ENCODE measurements around the gene SCD5.

SCD5 gene

DNA sequence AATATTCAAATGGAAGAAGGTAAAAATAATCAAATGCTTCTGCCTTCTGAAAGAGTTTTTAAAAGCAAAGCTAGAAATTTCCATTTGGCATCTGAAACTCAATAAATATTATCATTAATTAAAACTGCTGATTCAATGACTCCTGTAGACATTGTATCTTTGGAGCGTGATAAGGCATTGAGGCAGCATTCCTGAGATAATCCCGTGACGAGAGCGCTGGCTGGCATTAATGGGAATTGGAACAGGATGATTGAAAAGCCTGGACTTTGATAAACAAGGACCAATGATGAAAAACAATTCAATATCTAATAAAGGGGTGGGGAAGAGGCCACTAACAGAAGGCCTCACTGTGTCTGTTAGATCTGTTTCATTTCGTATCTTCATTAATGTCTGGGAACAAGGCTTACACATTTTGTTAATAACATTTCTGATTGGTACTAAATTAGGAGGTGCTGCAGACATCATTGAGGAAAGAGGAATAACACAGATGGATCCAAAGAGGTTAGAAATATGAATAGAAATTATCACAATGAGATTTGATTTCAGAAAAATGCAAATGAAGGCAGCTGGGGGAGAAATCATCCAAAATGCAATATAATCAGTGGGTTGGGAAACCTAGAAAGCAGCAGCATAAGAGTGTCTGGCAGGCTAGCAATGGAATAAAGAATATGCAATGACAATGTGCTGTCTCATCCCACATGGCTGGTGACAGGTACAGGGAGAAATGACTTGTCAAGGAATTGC is 102.3 kb downstream of the SCD5 start:
- in situ Hi-C loops (cut with MboI; ENCODE audit: low sequenced_read_pairs): no loop called here

DNA sequence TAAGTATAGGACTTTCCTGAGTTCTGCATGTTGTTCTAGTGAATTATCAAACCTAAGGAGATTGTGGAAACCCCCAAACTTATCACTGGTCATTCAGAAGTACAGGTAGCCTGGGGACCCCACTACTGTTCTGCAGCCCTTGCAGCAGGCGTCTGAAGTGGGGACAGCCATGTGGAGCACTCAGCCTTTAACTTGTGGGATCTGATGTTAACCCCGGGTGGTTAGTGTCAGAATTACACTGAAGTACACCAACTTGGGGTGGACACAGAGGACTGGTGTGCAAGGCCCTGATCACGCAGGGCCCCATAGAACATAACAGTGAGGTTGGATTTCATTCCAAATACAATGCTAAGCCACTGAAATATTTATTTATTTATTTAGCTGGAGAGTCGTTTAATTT is 103.7 kb downstream of the SCD5 start:
- in situ Hi-C loops (cut with MboI; ENCODE audit: low sequenced_read_pairs): no loop called here

DNA sequence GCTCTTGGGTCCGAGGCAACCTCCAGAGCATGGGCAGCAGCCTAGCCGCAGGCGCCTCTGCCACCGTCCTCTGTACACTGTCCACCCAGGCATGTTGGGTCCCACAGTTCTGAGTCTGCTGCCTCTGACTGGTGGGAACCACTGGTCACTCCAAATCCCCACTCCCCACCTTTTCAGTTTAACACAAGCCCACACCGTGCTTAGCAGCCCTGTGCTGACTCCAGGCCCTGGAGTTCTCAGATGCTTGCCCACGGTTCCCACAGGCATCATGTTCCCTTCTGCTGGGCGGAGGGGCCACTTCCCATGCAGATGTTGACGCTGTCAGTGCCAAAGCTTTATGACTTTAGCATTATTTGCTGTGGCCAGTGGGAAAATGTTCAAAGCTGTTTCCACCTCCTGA is 104.5 kb downstream of the SCD5 start:
- in situ Hi-C loops (cut with MboI; ENCODE audit: low sequenced_read_pairs): no loop called here

DNA sequence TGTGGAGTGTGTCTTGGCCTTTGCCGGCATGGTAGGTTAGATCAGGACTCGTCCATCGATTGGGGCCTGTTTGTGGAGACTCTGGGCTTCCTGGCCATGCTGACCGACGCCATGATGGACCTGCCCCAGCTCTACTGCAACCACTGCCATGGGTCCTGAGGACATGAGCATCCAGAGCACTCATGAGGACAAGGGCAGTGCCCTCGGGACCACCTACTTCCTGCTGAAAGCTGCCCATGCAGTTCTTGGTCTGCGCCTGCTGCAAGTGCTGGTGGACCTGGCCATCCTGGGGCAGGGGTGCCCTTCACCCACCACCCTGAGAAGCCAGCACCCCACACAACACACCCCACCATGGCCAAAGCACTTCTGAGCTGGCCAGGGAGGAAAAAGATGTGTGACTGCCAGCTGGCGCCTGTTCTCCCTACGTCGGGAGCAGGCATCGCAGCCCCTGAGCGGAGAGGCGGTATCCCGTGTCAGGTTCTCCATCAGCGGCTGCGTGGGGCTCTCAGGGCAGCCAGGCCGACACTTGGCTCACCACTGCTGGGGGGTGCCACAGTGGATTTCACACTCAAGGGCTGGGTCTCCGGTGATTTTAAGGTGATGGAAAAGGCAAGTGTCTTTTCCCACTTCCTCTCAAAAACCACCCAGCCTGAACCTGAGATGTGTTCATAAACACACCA is 106.4 kb downstream of the SCD5 start:
- in situ Hi-C loops (cut with MboI; ENCODE audit: low sequenced_read_pairs): no loop called here

DNA sequence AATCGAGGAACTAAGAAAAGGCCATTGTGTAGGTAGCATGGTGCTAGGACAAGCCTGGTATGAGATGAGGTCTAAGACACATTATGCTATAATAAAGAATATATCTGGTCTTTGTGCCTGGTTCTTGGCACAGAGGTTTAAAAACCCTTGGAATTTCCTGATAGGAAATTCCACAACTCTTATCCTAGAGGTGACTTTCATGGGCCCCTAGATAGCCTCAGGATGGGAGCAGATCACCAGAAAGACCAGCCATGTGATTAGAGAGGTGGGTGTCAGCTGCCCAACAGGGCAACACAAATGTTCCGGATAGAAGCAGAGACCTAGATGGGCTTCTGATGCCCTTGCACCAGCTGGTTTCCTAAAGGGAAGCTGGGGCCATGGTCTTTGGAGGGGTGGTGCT is 107.2 kb downstream of the SCD5 start:
- in situ Hi-C loops (cut with MboI; ENCODE audit: low sequenced_read_pairs): no loop called here

DNA sequence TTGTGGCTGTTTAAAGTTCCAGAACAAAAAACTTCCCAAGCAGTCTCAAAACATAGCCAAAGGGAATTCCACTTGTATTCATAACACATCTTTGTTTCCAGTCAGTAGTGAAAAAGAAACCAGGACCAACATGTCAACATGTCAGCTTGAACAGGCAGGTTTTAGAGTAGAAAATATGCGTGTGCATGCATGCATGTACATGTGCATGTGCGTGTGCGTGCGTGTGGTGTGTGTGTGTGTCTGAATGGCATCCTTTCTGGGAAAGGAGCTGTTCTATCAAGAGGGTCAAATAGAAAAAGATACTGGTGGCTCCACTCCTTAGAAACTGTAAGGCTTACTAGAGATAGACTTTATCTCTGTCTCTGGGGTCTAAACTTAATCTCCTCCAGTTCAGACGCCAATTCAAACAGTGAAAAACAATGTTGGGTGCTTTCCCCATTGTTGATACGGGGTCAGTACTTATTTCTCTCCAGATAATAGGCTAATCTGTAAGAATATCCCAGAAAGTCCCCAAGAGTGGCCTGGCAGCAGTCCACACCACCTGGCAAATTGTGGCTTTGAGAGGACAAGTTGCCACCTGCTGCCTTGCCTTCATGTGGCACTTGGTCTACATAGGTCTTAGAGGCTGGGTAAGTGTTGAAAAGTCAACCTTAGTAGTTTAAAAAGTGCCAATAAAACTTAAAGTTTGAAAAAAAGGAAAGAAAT is 110.4 kb downstream of the SCD5 start:
- in situ Hi-C loops (cut with MboI; ENCODE audit: low sequenced_read_pairs): no loop called here

DNA sequence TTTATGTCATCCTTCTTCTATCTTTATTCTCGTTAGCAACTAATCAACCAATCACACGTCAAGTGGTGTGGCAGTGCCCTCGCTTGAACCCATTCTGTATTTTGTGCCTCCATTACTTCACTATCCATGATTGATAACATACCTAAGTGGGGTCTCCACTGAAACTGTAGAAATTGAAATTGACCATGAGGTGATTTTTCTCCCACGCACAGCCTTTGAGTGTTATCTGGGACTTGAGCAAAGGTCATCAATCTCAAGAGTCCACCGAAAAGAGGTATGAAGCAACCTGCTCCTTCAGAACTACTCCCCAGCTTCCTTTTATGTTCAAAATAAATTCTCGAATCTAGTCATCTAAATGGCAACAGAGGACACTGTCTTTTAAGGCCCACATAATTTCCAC is 111.1 kb downstream of the SCD5 start:
- in situ Hi-C loops (cut with MboI; ENCODE audit: low sequenced_read_pairs): no loop called here

DNA sequence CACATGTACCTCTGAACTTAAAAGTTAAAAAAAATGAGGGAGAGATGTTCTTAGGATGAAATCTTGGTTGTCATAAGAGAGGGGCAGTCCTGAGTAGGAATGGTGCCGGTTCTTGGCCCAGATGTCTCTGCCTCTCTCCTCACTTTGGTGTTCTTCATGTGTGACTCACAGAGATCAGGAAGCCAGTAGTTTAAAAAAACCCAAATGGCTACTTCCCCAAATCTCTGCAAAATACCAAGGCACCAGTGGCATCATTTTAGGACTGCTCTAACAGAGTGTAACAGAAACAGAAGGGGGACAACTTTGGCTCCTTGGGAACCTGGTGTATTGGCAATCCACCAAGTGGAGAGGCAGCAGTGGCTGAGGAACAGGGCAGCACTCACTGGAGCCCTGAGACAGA is 116.8 kb downstream of the SCD5 start:
- in situ Hi-C loops (cut with MboI; ENCODE audit: low sequenced_read_pairs): no loop called here

DNA sequence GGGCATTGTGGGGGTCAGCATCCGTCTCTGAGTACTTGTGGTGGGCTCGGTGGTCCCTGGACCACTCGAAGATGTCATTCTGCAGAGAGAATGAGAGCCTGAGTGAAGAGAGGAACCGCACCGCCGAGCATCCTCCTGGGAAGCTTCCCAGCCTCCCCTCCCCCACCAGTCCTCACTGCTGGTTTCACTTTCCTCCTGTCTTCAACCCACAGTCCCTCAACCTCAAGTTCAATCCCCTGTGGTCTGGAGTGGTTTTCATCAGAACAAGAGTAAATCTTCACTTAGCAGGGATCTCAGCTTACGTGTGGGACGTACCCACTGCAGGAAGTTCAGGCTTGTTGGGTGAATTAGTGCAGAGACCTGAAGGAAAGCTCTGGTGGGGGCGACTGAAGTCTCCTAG is 117.8 kb downstream of the SCD5 start:
- in situ Hi-C loops (cut with MboI; ENCODE audit: low sequenced_read_pairs): no loop called here

DNA sequence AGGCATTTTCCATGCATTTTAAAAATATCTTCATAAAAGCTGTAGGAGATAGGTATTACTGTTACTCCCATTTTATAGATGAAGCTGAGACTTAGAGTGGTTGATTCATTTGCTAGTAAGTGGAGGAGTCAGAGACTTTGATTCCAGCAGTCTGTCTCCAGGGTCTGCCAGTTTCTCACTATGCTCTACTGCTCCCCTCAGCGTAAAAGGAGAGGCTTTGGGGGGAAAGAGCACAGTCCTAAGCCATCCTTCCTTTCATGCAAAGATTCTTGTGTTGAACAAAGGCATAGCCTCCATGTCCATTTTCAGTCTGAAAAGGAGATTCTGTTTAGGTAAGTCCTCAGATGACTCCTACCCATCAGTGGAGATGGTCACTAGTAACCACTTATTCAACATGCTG is 119.1 kb downstream of the SCD5 start:
- in situ Hi-C loops (cut with MboI; ENCODE audit: low sequenced_read_pairs): no loop called here

DNA sequence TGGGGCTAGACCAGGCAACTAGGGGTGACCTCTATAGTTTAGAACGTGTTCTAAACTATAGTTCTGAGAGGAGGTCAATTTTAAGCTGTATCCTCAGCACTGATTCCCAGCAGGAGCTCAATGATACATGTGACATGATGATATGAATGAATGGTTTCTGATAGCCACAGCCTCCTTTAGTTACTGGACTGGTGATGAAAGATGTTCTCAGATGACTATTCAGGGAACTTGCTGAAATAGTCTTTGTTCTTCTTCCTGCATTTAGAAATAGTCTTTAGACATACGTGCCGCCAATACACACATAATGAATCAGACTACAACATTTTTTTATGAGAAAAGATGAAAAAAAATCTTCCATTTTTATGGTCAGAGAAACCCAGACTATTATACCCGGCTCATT is 120.5 kb downstream of the SCD5 start:
- in situ Hi-C loops (cut with MboI; ENCODE audit: low sequenced_read_pairs): no loop called here

DNA sequence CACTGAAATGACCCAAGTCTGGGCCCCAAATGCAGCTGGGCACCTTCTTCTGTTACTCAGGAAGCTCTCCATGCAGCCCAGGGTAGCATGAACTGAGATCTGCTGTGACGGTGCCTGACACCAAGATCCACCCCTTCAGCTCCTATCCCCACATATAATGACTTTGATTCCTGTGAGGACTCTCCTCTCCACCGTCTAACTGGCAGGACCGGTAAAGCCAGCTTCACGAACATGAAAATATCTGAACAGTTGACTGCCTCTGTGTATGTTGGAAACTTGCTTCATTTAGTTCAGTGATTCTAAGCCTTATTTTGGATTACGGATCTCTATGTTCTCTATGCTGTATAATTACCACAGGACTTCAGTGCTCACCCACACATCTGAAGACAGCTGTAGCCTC is 121.3 kb downstream of the SCD5 start:
- in situ Hi-C loops (cut with MboI; ENCODE audit: low sequenced_read_pairs): no loop called here

DNA sequence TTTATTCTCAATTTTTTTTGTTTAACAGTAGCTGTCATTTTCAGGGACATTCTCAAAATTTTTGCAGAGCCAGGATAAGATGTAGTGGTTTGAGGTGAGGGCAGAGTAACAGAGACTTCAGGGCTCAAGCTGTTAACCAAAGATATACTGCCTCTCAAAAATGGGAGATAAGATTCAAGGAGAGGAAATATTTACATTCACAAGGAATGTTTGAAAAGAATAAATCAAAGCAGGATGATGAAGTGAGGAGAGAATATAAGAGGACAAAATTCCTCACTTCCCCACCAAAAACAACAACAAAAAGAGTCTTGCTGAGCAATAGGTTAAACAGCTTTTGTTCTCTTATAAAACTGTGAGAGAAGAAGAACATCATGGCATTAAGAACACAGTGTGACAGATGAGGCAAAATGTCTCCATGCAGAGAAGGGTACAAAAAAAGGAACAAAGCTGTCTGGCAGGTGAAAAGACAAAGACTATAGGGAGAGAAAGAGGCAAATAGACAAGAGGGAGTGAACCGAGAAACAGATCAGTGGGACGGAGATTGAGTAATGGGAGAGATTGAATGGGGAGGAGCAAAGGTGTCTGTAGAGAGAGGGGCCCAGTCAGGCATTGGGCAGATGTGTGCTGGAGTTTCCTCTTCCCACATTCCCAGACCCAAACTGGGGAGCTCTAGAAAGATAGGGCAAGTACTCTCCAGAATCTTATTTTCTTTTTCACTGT is 130.7 kb downstream of the SCD5 start:
- in situ Hi-C loops (cut with MboI; ENCODE audit: low sequenced_read_pairs): no loop called here

DNA sequence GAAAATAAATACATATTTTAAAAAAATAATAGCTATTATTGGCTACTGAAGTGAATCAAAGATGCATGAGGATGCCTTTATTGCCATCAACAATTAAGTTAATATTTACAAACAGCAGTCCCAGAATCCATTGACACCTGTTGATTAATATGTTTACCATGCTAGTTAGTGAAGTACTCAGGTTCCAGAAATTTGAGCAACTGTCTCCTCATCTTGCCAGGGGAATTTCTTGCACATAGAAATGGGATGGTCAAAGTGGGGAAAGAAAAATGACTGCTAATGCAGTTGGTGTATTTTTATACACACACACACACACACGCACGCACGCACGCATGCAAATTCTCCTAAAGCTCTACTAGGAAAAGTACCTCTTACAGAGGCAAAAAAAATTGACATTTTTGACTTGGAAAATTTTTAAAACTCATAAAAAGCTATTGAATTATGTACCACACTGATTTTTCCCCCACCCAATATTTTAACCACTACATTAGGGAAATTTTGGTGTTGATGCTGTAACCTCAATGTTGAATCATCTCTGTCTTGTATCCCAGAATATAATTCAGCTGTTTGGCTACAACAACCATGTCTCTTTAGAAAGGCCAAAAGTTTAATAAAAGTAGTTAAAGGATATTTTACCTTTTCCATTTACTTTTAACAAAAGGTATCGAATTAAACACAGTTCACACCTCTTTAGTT is 131.5 kb downstream of the SCD5 start:
- in situ Hi-C loops (cut with MboI; ENCODE audit: low sequenced_read_pairs): no loop called here

DNA sequence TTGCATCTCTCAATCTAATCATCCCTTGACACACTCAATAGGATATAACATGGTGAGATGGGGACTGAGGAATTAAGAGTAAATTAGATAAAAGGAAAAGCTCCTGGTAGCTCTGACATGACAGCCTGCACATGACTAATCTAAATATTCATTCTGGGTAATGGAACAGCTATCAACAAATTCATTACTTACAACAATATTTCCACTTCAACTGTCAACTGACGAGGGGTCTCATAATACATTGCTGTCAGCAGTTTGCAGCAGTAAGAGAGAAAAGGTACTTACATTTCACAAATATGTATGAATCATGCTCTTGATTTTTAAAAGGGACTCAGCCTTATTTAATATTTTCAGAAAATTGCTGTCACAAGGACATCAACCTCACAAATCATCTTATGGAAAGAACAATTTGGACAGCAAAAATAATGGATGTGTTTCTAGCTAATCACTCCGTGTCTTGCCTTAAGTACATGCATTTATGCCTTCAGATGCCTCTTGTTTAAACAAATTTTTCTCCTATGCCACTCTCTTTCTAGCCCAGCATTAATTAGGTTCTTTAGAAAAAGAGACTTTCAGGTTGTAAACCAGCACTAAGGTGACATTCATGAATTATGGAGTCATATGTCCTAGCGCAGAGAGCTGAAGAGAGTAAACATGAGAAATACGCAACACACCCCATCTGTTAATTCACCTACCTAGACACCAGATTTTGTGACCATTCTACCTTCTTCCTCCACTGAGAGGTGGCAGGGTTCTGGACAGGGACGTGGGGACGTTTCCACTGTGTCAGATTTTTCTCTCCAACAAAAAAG is 137.2 kb downstream of the SCD5 start:
- in situ Hi-C loops (cut with MboI; ENCODE audit: low sequenced_read_pairs): no loop called here

DNA sequence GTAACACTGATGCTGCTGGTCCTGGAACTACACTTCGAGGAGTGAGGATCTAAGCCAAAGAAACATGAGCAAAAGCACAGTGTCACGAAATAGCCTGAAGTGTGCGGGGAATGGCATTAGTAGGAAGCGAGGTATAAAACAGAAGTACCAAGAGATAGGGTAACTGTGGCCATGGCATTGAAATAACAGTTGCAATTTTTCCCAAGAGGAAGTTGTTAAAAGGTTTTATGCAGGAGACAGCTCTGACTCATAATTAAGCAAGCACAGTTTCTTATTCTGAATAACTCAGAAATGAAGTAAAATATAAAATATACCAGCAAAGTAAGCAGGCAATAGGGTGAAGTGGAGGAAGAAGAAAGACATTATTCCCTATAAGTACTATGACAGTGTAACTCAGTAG is 146.5 kb downstream of the SCD5 start:
- in situ Hi-C loops (cut with MboI; ENCODE audit: low sequenced_read_pairs): no loop called here

DNA sequence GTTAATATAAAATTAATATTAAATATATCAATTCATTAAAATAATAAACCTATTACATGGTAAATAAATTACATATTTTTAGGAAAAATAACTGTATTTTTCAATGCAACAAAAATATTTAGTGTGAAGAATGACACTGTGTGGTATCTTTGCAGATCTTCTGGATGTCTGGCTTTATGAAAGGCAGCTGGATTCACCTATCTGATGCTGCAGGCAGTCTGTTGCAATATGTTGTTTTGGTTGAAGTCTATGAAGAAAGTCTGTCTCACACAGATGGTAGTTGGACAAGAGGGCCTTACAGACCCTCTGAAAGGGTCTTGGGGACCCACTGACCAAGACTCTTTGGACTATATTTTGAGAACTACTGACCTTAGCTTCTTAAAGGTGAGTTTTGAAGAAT is 147.7 kb downstream of the SCD5 start:
- in situ Hi-C loops (cut with MboI; ENCODE audit: low sequenced_read_pairs): no loop called here

DNA sequence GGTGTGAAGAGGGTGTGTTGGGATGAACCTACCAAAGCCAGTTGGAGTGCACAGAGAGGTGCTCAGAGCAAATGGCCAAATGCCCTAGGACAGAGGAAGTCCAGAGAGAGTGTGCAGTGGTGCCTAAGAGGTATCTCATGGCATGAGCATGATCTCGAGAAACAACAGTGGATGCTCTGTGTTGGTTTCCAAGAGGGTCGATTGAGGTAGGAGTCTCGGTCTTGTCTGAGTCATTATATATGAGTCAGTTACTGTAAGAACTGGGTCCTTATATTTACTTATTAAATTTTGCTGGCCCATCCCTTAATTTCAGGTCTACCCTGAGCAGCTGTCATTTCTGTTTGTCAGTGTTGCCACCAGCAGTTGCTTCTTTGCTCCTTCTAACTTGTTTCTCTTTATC is 150.2 kb downstream of the SCD5 start:
- in situ Hi-C loops (cut with MboI; ENCODE audit: low sequenced_read_pairs): no loop called here

DNA sequence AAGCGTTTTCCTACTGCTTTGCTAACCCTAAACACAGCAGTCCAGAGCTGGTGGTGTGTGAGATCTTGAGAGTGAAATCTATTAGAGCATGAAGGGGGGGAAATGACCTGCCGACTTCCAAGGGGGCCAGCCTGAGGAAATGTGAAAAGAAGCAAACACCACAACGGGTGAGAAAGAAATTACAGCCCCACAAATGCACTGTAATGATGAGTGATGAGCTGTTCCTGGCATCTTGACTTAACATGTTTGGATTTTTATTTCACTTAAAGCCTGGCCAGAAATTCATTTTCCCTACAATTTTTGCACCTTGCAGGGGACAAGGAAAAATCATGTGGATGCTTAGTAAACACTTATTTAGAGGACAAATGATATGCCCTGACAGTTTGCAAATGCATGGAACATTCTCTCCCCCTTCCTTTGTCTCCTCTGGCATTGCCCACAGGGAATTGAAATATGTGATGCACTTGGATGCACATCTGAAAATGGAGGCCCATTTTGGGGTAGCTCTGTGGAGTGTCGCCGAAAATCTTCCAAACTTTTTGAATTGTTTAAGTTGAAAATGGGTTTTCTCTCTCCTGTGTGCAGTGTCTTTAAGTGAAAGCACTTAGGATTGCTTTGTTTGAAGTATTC is 152.5 kb downstream of the SCD5 start:
- in situ Hi-C loops (cut with MboI; ENCODE audit: low sequenced_read_pairs): no loop called here

DNA sequence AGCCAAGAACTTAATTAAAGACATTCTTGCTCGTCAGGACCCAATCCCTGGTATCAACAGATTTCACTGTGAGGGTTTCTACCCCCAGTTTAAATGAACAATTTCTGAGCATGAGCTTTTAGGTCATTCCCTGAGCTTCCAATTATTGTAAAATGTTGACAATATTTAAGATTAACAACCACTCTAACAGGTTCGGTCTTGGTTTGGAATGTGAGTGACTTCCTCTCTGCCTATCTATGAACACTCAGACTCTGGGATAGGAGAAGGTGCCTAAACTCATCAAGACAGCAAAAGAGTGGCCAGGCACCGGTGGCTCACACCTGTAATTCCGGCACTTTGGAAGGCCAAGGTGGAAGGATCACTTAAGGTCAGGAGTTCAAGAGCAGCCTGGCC is 153.9 kb downstream of the SCD5 start:
- in situ Hi-C loops (cut with MboI; ENCODE audit: low sequenced_read_pairs): no loop called here

Data from HL-60/S4 (cell line).